Measurements from ENCODE around the gene ATAD5. TPM values are rescaled to one million over a fixed set of nuclear protein-coding genes. Genes with fewer than 3 reads are reported as not detected.
A peak's percentile ranks its signal among the peaks of the same experiment; 100 is the strongest.

Gene ATAD5
- polyA plus RNA-seq, 1 donor (not counting 4 experiments of a cell fraction or from before 2014, with no cell fraction given): 2.2 TPM

- Histone ChIP-seq H3K9me3 (ENCODE audit: control insufficient read depth, low read depth, low read length) (no peaks in the 10 kb centered on the region), H3K36me3 (ENCODE audit: control insufficient read depth in 2 of 2, extremely low read depth in 1 of 2, insufficient read depth in 2 of 2, low read length in 2 of 2) (no peaks in the 10 kb centered on the region), H3K27me3 (ENCODE audit: control insufficient read depth, extremely low read depth, insufficient read depth, low read length) (no peaks in the 10 kb centered on the region), H3K27ac (ENCODE audit: control insufficient read depth, insufficient read depth, low read length) (peak within 1 kb of the TSS; percentile 82), H2AFZ (ENCODE audit: control insufficient read depth, low read length) (peak within 1 kb of the TSS; percentile 94), H3K79me2 (ENCODE audit: control insufficient read depth, insufficient read depth, low read length) (peaks cover 48% of the 10 kb centered on the region), H3K4me1 (ENCODE audit: control insufficient read depth, extremely low read depth, insufficient read depth, low read length) (peaks cover 27% of the 10 kb centered on the region), H3K4me2 (ENCODE audit: control insufficient read depth, extremely low read depth, insufficient read depth, low read depth, low read length) (peak within 1 kb of the TSS; percentile 72), H4K20me1 (ENCODE audit: control insufficient read depth, extremely low read depth, insufficient read depth, low read length) (no peaks in the 10 kb centered on the region), H3K9me1 (ENCODE audit: control insufficient read depth, extremely low read depth, insufficient read depth, low read length) (peaks cover 4% of the 10 kb centered on the region), H3K4me3 (ENCODE audit: control insufficient read depth in 2 of 3, extremely low read depth in 1 of 3, insufficient read depth in 2 of 3, low read depth in 1 of 3, low read length in 3 of 3) (peak within 1 kb of the TSS; percentile 97 to 100 (median 97)), H3K9ac (ENCODE audit: control insufficient read depth, extremely low read depth, insufficient read depth, low read length) (peak within 1 kb of the TSS; percentile 92)
- dilution Hi-C loops (cut with MboI; ENCODE audit: extremely low pct_ligation_motif_present, low sequenced_read_pairs): no loop called here
- FAIRE-seq (peak; percentile 56), DNase-seq (ENCODE audit: low read depth, low spot score) (peak; percentile 57)
- no peak for TF ChIP-seq EZH2 (IDR thresholded peaks at IDR 0.05; ENCODE audit: low read length)
- peak in 1 of 3 experiments; percentile 61 for TF ChIP-seq CTCF (optimal IDR thresholded peaks at IDR 0.05 in 1 of 3, IDR thresholded peaks at IDR 0.05 in 1 of 3, conservative IDR thresholded peaks at IDR 0.05 in 1 of 3; ENCODE audit: extremely low read depth in 1 of 3, insufficient read depth in 2 of 3, low read length in 3 of 3)
Observed at GRCh38 chr17:30824356-30825145, 7.2 kb upstream of the ATAD5 start, which contains the start of gene CRLF3. TSS of gene CRLF3 (minus strand) at chr17:30824692. CDS start at chr17:30824651, 41 bp downstream.

GRCh38 chr17:30827082-30827481, 4.7 kb upstream of the ATAD5 start:
- TF ChIP-seq CTCF (optimal IDR thresholded peaks at IDR 0.05 in 1 of 3, IDR thresholded peaks at IDR 0.05 in 1 of 3, conservative IDR thresholded peaks at IDR 0.05 in 1 of 3; ENCODE audit: extremely low read depth in 1 of 3, insufficient read depth in 2 of 3, low read length in 3 of 3) (no peak), EZH2 (IDR thresholded peaks at IDR 0.05; ENCODE audit: low read length) (no peak)
- Histone ChIP-seq H3K4me2 (ENCODE audit: control insufficient read depth, extremely low read depth, insufficient read depth, low read depth, low read length) (no peak overlapping the region), H3K79me2 (ENCODE audit: control insufficient read depth, insufficient read depth, low read length) (peaks cover 26% of the 10 kb centered on the region), H3K4me1 (ENCODE audit: control insufficient read depth, extremely low read depth, insufficient read depth, low read length) (peaks cover 26% of the 10 kb centered on the region), H3K4me3 (ENCODE audit: control insufficient read depth in 2 of 3, extremely low read depth in 1 of 3, insufficient read depth in 2 of 3, low read depth in 1 of 3, low read length in 3 of 3) (no peak overlapping the region), H3K36me3 (ENCODE audit: control insufficient read depth in 2 of 2, extremely low read depth in 1 of 2, insufficient read depth in 2 of 2, low read length in 2 of 2) (no peaks in the 10 kb centered on the region), H3K9ac (ENCODE audit: control insufficient read depth, extremely low read depth, insufficient read depth, low read length) (no peak overlapping the region), H3K9me1 (ENCODE audit: control insufficient read depth, extremely low read depth, insufficient read depth, low read length) (peaks cover 3% of the 10 kb centered on the region), H4K20me1 (ENCODE audit: control insufficient read depth, extremely low read depth, insufficient read depth, low read length) (no peaks in the 10 kb centered on the region), H3K9me3 (ENCODE audit: control insufficient read depth, low read depth, low read length) (no peaks in the 10 kb centered on the region), H3K27ac (ENCODE audit: control insufficient read depth, insufficient read depth, low read length) (no peak overlapping the region), H2AFZ (ENCODE audit: control insufficient read depth, low read length) (no peak overlapping the region), H3K27me3 (ENCODE audit: control insufficient read depth, extremely low read depth, insufficient read depth, low read length) (no peaks in the 10 kb centered on the region)
- FAIRE-seq (no peak), DNase-seq (ENCODE audit: low read depth, low spot score) (no peak)
- dilution Hi-C loops (cut with MboI; ENCODE audit: extremely low pct_ligation_motif_present, low sequenced_read_pairs): no loop called here
